HG02588 (cell line): ENCODE results near the gene SPRING1.

Experiments
- ATAC-seq: cut with Tn5 transposase; IDR thresholded peaks from one replicate; pipeline ENCODE4 v1.9.1; 2021; ENCODE audit warnings: mild to moderate bottlenecking, moderate library complexity; ENCODE audit not compliant: unreplicated experiment

Gene SPRING1

GRCh38 chr12:116710370-116711150 is 27.3 kb downstream of the SPRING1 start:
- ATAC-seq, result no peak

GRCh38 chr12:116709768-116710167 is 28.1 kb downstream of the SPRING1 start:
- ATAC-seq, result no peak

- no peak for ATAC-seq
Measured at GRCh38 chr12:116708826-116709756, 28.8 kb downstream of the SPRING1 start.

GRCh38 chr12:116707751-116708150 is 30.1 kb downstream of the SPRING1 start:
- ATAC-seq, result no peak

GRCh38 chr12:116703214-116703795 is 34.6 kb downstream of the SPRING1 start:
- no peak for ATAC-seq

GRCh38 chr12:116701432-116701831 is 36.4 kb downstream of the SPRING1 start:
- ATAC-seq, result no peak

- no peak for ATAC-seq
Measured at GRCh38 chr12:116700066-116700465, 37.8 kb downstream of the SPRING1 start.

GRCh38 chr12:116698554-116699075 is 39.3 kb downstream of the SPRING1 start:
- ATAC-seq, result no peak

GRCh38 chr12:116698116-116698515 is 39.8 kb downstream of the SPRING1 start:
- ATAC-seq, result no peak

- no peak for ATAC-seq
Measured at GRCh38 chr12:116697716-116698115, 40.2 kb downstream of the SPRING1 start.

GRCh38 chr12:116697305-116697704 is 40.6 kb downstream of the SPRING1 start:
- ATAC-seq, result no peak

GRCh38 chr12:116695464-116695725 is 42.5 kb downstream of the SPRING1 start:
- ATAC-seq, result no peak

GRCh38 chr12:116694653-116695463 is 43.0 kb downstream of the SPRING1 start:
- ATAC-seq, result no peak

GRCh38 chr12:116693286-116694227 is 44.3 kb downstream of the SPRING1 start:
- ATAC-seq, result no peak

- ATAC-seq, result no peak
Measured at GRCh38 chr12:116692605-116693004, 45.3 kb downstream of the SPRING1 start.

- no peak for ATAC-seq
Measured at GRCh38 chr12:116691636-116692035, 46.2 kb downstream of the SPRING1 start.

GRCh38 chr12:116691205-116691604 is 46.7 kb downstream of the SPRING1 start:
- ATAC-seq, result no peak

- no peak for ATAC-seq
Measured at GRCh38 chr12:116689979-116690744, 47.7 kb downstream of the SPRING1 start.

- no peak for ATAC-seq
Measured at GRCh38 chr12:116689521-116689920, 48.3 kb downstream of the SPRING1 start.
